HEK293 (cell line): Measurements from ENCODE around the gene PRDM10.
"Not testable (repeated sequence)": the region's sequence is repeated elsewhere in the genome, so short reads cannot be mapped to it uniquely, and the experiment has no call there.

Experiments
- CTCF ChIA-PET: fragments of 350-600 bp; formaldehyde crosslinking; extraction: SDS; loops from one replicate; lab custom pipeline; 2021; ENCODE audit warnings: antibody characterized with exemption; lab: Yijun Ruan, JAX
- POLR2A ChIA-PET: fragments of 300-600 bp; formaldehyde crosslinking; extraction: SDS; loops from one replicate; lab custom pipeline; 2020; ENCODE audit warnings: antibody characterized with exemption, inconsistent platforms; lab: Yijun Ruan, JAX
- H3K27ac ChIP-seq: fragments of 200-500 bp; sonication (Bioruptor generic); 2 replicates; pipeline ENCODE4 v1.5.1; 2014; ENCODE audit warnings: low read depth, low read length, control low read depth, inconsistent platforms; ENCODE audit errors: extremely low read depth
- H3K36me3 ChIP-seq, 2 experiments: fragments of 200-500 bp in 1 of 2; sonication (Bioruptor generic) in 1 of 2; 1 replicate in 1 of 2; 2 replicates in 1 of 2; pipeline ENCODE4 v1.5.1; 2014 to 2017; ENCODE audit warnings: inconsistent platforms in 2 of 2, low read length in 2 of 2; ENCODE audit not compliant: control insufficient read depth in 2 of 2, insufficient read depth in 1 of 2
- H3K4me1 ChIP-seq: fragments of 200-500 bp; sonication (Bioruptor generic); 2 replicates; pipeline ENCODE4 v1.5.1; 2014; ENCODE audit warnings: mild to moderate bottlenecking, low read length, inconsistent platforms; ENCODE audit not compliant: control insufficient read depth, insufficient read depth
- H3K4me3 ChIP-seq: 2 replicates; pipeline ENCODE4 v1.5.1; 2011; ENCODE audit warnings: low read depth, mild to moderate bottlenecking, control low read depth, low read length, moderate library complexity
- H3K9me3 ChIP-seq: fragments of 200-500 bp; sonication (Bioruptor generic); 2 replicates; pipeline ENCODE4 v1.5.1; 2014; ENCODE audit warnings: low read depth, low read length, inconsistent platforms; ENCODE audit not compliant: control insufficient read depth, insufficient read depth
- ATF2 ChIP-seq: fragments of 450-650 bp; formaldehyde crosslinking; IDR thresholded peaks from 2 replicates; pipeline ENCODE4 v1.5.1; 2016; ENCODE audit warnings: missing biosample characterization, missing genetic modification characterization, low read depth
- PRDM1 ChIP-seq: fragments of 450-650 bp; formaldehyde crosslinking; IDR thresholded peaks from 2 replicates; pipeline ENCODE4; 2016; ENCODE audit warnings: missing biosample characterization, missing genetic modification characterization
- SCRT1 ChIP-seq: fragments of 450-650 bp; formaldehyde crosslinking; IDR thresholded peaks from 2 replicates; pipeline ENCODE4 v1.5.1; 2016; ENCODE audit warnings: missing biosample characterization, missing genetic modification characterization, borderline replicate concordance
- SETDB1 ChIP-seq: IDR thresholded peaks from one replicate; pipeline ENCODE4 v1.6.1; 2017; ENCODE audit warnings: mild to moderate bottlenecking, low read length, moderate library complexity, mixed read lengths; ENCODE audit not compliant: insufficient read length
- TSHZ1 ChIP-seq: fragments of 450-650 bp; formaldehyde crosslinking; IDR thresholded peaks from 2 replicates; pipeline ENCODE4 v1.5.1; 2016; ENCODE audit warnings: missing biosample characterization, missing genetic modification characterization, borderline replicate concordance
- YY1 ChIP-seq: fragments of 450-650 bp; formaldehyde crosslinking; IDR thresholded peaks from 2 replicates; pipeline ENCODE4 v1.5.1; 2018; ENCODE audit warnings: missing biosample characterization, missing genetic modification characterization
- ZFP37 ChIP-seq: fragments of 450-650 bp; formaldehyde crosslinking; IDR thresholded peaks from 2 replicates; pipeline ENCODE4 v1.5.1; 2016; ENCODE audit warnings: missing biosample characterization, missing genetic modification characterization
- ZFP41 ChIP-seq: fragments of 450-650 bp; formaldehyde crosslinking; IDR thresholded peaks from 2 replicates; pipeline ENCODE4 v1.5.1; 2016; ENCODE audit warnings: missing biosample characterization, missing genetic modification characterization, borderline replicate concordance
- ZNF157 ChIP-seq: fragments of 450-650 bp; formaldehyde crosslinking; IDR thresholded peaks from 2 replicates; pipeline ENCODE4 v1.5.1; 2016; ENCODE audit warnings: missing biosample characterization, missing genetic modification characterization
- ZNF169 ChIP-seq: fragments of 450-650 bp; formaldehyde crosslinking; IDR thresholded peaks from 2 replicates; pipeline ENCODE4 v1.5.1; 2016; ENCODE audit warnings: missing biosample characterization, missing genetic modification characterization
- ZNF221 ChIP-seq: fragments of 450-650 bp; formaldehyde crosslinking; IDR thresholded peaks from 2 replicates; pipeline ENCODE4 v1.5.1; 2017; ENCODE audit warnings: missing biosample characterization, missing genetic modification characterization, borderline replicate concordance
- ZNF239 ChIP-seq: fragments of 450-650 bp; formaldehyde crosslinking; IDR thresholded peaks from 2 replicates; pipeline ENCODE4 v1.5.1; 2016; ENCODE audit warnings: missing biosample characterization, missing genetic modification characterization
- ZNF335 ChIP-seq: fragments of 450-650 bp; formaldehyde crosslinking; conservative IDR thresholded peaks from 2 replicates; pipeline ENCODE4 v1.5.1; 2016; ENCODE audit warnings: missing biosample characterization, missing genetic modification characterization
- ZNF473 ChIP-seq: fragments of 450-650 bp; formaldehyde crosslinking; IDR thresholded peaks from 2 replicates; pipeline ENCODE4 v1.5.1; 2017; ENCODE audit warnings: missing biosample characterization, missing genetic modification characterization
- ZNF513 ChIP-seq: fragments of 450-650 bp; IDR thresholded peaks from 2 replicates; pipeline ENCODE4 v1.5.1; 2018; ENCODE audit warnings: missing biosample characterization, missing genetic modification characterization
- ZNF530 ChIP-seq: fragments of 450-650 bp; formaldehyde crosslinking; IDR thresholded peaks from 2 replicates; pipeline ENCODE4 v1.5.1; 2016; ENCODE audit warnings: low read depth, missing biosample characterization, missing genetic modification characterization
- ZNF549 ChIP-seq: fragments of 450-650 bp; IDR thresholded peaks from 2 replicates; pipeline ENCODE4 v1.5.1; 2018; ENCODE audit warnings: missing biosample characterization, missing genetic modification characterization, mild to moderate bottlenecking, inconsistent platforms, moderate library complexity
- ZNF555 ChIP-seq: fragments of 450-650 bp; formaldehyde crosslinking; conservative IDR thresholded peaks from 2 replicates; pipeline ENCODE4 v1.5.1; 2017; ENCODE audit warnings: missing biosample characterization, mild to moderate bottlenecking, missing genetic modification characterization, inconsistent platforms
- ZNF560 ChIP-seq: fragments of 450-650 bp; formaldehyde crosslinking; IDR thresholded peaks from 2 replicates; pipeline ENCODE4 v1.5.1; 2017; ENCODE audit warnings: missing biosample characterization, missing genetic modification characterization, borderline replicate concordance
- ZNF585B ChIP-seq: fragments of 450-650 bp; formaldehyde crosslinking; IDR thresholded peaks from 2 replicates; pipeline ENCODE4 v1.5.1; 2016; ENCODE audit warnings: missing biosample characterization, missing genetic modification characterization
- ZNF660 ChIP-seq: fragments of 450-650 bp; IDR thresholded peaks from 2 replicates; pipeline ENCODE4 v1.5.1; 2018; ENCODE audit warnings: missing biosample characterization, mild to moderate bottlenecking, missing genetic modification characterization

Gene PRDM10

GRCh38 chr11:130015846-130016245, 13.2 kb upstream of the PRDM10 start:
- POLR2A ChIA-PET, H3K4me1 ChIP-seq, H3K4me3 ChIP-seq, H3K9me3 ChIP-seq, H3K36me3 ChIP-seq, H3K27ac ChIP-seq: not testable (repeated sequence)
- peak; percentile 49 for TF ChIP-seq SETDB1
- TF ChIP-seq, all 188 proteins: peak for 1; not testable (repeated sequence) for 187
- CTCF ChIA-PET = not testable (repeated sequence)

GRCh38 chr11:130008326-130008725, 5.7 kb upstream of the PRDM10 start:
- Histone ChIP-seq H3K27ac (no peak overlapping the region), H3K9me3 (no peaks in the 10 kb centered on the region), H3K4me3 (no peak overlapping the region), H3K36me3 (no peaks in the 10 kb centered on the region), H3K4me1 (no peaks in the 10 kb centered on the region)
- no peak for TF ChIP-seq ZNF555 (tag by site-specific recombination)
- no peak for TF ChIP-seq ZNF157 (tag by site-specific recombination)
- TF ChIP-seq PRDM1 (tag by site-specific recombination) = peak; percentile 83
- TF ChIP-seq ZNF513 (tag by site-specific recombination) = no peak
- ChIA-PET POLR2A (no interaction called here), CTCF (no interaction called here)

- Histone ChIP-seq H3K9me3 (no peaks in the 10 kb centered on the region), H3K4me1 (no peaks in the 10 kb centered on the region), H3K27ac (no peak overlapping the region), H3K4me3 (no peak overlapping the region), H3K36me3 (no peaks in the 10 kb centered on the region)
- ChIA-PET POLR2A (interaction anchor here (0.5 kb wide), 1 partner anchor 109 kb away, joined by 5 read pairs; no protein-coding TSS in a partner anchor), CTCF (no interaction called here)
- no peak for TF ChIP-seq ZFP41 (tag by site-specific recombination)
- no peak for TF ChIP-seq ZNF169 (tag by site-specific recombination)
- TF ChIP-seq ZNF239 (tag by site-specific recombination) = no peak
- no peak for TF ChIP-seq ZNF513 (tag by site-specific recombination)
- TF ChIP-seq ZNF560 (tag by site-specific recombination) = no peak
- no peak for TF ChIP-seq YY1
- TF ChIP-seq ZNF335 (tag by site-specific recombination) = no peak
- TF ChIP-seq ZFP37 (tag by site-specific recombination) = no peak
- TF ChIP-seq ZNF221 (tag by site-specific recombination) = no peak
- no peak for TF ChIP-seq ZNF660 (tag by site-specific recombination)
- no peak for TF ChIP-seq ATF2 (tag by site-specific recombination)
- TF ChIP-seq ZNF555 (tag by site-specific recombination) = no peak
- TF ChIP-seq ZNF473 (tag by site-specific recombination) = no peak
- no peak for TF ChIP-seq ZNF549 (tag by site-specific recombination)
- TF ChIP-seq TSHZ1 (tag by site-specific recombination) = no peak
- TF ChIP-seq ZNF585B (tag by site-specific recombination) = no peak
- no peak for TF ChIP-seq SCRT1
- TF ChIP-seq ZNF530 (tag by site-specific recombination) = no peak
Observed at GRCh38 chr11:130006929-130007328, 4.3 kb upstream of the PRDM10 start.
